OCI-LY7 (cell line): ENCODE measurements around the gene ORC1.

ENCODE experiments used
- EZH2phosphoT487 ChIP-seq: fragments of 200-600 bp; sonication (generic); IDR thresholded peaks from 2 replicates; pipeline ENCODE4 v1.6.1; 2018; ENCODE audit warnings: low read depth, borderline replicate concordance, mild to moderate bottlenecking, mixed run types, antibody characterized with exemption, low read length, moderate library complexity, mixed read lengths
- TF ChIP-seq, protein P1 (sequence below): fragments of 200-600 bp; sonication (generic); conservative IDR thresholded peaks from 2 replicates; pipeline ENCODE4 v1.5.1; 2014; ENCODE audit warnings: mild to moderate bottlenecking, antibody characterized with exemption, low read length, moderate library complexity, mixed read lengths

GRCh38 chr1:52328615-52329014 lies 75.6 kb downstream of the ORC1 start:
- TF ChIP-seq, protein P1, sequence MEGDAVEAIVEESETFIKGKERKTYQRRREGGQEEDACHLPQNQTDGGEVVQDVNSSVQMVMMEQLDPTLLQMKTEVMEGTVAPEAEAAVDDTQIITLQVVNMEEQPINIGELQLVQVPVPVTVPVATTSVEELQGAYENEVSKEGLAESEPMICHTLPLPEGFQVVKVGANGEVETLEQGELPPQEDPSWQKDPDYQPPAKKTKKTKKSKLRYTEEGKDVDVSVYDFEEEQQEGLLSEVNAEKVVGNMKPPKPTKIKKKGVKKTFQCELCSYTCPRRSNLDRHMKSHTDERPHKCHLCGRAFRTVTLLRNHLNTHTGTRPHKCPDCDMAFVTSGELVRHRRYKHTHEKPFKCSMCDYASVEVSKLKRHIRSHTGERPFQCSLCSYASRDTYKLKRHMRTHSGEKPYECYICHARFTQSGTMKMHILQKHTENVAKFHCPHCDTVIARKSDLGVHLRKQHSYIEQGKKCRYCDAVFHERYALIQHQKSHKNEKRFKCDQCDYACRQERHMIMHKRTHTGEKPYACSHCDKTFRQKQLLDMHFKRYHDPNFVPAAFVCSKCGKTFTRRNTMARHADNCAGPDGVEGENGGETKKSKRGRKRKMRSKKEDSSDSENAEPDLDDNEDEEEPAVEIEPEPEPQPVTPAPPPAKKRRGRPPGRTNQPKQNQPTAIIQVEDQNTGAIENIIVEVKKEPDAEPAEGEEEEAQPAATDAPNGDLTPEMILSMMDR: no peak
- TF ChIP-seq EZH2phosphoT487: no peak
